HG03432 (cell line): ENCODE measurements around the gene EIF4A3.

ENCODE experiments used
- ATAC-seq: cut with Tn5 transposase; IDR thresholded peaks from one replicate; pipeline ENCODE4 v1.9.1; 2021; ENCODE audit warnings: mild to moderate bottlenecking, moderate library complexity; ENCODE audit not compliant: unreplicated experiment

EIF4A3 gene

DNA sequence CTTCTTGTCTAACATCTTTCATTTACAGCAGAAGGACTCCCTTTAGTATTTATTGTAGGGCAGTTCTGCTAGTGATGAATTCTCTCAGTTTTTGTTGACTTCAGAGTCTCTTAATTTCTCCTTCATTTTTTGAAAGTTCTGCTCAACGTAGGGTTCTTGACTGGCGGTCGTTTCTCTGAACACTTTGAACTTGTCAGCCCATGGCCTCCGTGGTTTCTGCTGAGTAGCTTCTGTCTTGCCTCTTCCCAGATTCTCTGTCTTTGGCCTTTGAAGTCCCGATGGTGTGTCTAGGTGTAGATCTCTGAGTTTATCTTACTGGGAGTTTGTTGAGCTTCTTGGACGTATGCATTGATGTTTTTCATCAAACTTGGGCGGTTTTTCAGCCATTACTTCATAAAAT is 32.2 kb downstream of the EIF4A3 start:
- no peak for ATAC-seq

DNA sequence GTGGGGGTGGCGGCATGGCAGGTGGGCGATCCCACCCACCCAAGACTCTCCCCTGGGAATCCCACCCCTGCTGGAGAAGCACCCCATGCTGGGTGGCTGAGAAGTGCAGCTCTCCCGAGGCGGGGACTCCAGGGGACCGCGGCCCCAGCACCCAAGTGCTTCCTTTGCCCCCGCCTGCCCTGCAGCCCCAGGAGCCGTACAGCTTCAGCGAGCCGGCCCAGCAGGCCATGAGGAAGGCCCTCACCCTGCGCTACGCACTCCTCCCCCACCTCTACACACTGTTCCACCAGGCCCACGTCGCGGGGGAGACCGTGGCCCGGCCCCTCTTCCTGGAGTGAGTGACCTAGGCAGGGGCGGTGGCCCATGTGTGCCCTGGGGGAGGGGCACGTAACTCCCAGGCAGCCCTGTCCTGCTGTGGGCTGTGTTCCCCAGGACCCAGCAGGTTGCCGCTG is 33.9 kb downstream of the EIF4A3 start:
- ATAC-seq, result no peak

DNA sequence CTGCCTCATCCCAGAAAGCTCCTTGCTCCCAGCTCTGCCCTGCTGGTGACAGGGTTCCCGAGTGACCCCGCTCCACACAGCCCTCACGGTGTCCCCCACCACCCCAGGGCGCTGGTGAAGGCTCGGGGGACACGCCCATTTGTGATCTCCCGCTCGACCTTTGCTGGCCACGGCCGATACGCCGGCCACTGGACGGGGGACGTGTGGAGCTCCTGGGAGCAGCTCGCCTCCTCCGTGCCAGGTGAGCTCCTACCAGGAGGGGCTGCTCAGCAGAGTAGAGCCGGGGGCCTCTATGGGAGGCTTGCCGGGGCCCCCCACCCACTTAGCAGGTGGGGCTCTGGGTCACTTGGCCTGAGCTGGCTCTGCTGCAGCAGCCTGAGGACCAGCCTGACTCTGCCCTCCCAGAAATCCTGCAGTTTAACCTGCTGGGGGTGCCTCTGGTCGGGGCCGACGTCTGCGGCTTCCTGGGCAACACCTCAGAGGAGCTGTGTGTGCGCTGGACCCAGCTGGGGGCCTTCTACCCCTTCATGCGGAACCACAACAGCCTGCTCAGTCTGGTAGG is 34.4 kb downstream of the EIF4A3 start:
- no peak for ATAC-seq

- ATAC-seq, result no peak
Observed at GRCh38 chr17:80111702-80112470, 35.0 kb downstream of the EIF4A3 start.

- no peak for ATAC-seq
Observed at GRCh38 chr17:80110927-80111701, 35.8 kb downstream of the EIF4A3 start.

DNA sequence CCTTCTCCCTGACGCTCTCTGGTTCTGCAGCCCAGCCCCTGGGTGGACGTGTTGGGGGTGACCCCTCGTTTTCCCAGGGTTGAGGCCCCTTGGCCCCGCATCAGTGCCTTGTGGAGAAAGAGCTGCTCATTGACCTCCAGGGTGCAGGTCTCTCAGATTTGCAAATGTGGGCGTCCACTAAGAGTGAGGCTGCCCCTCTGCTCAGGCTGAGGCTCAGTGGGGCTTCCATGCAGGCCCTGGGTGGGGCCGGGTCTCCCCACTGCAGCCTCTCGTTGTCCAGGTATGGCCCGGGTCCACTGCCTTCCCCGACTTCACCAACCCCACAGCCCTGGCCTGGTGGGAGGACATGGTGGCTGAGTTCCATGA is 36.5 kb downstream of the EIF4A3 start:
- ATAC-seq, result no peak

GRCh38 chr17:80109713-80110446 is 37.0 kb downstream of the EIF4A3 start:
- ATAC-seq, result no peak

DNA sequence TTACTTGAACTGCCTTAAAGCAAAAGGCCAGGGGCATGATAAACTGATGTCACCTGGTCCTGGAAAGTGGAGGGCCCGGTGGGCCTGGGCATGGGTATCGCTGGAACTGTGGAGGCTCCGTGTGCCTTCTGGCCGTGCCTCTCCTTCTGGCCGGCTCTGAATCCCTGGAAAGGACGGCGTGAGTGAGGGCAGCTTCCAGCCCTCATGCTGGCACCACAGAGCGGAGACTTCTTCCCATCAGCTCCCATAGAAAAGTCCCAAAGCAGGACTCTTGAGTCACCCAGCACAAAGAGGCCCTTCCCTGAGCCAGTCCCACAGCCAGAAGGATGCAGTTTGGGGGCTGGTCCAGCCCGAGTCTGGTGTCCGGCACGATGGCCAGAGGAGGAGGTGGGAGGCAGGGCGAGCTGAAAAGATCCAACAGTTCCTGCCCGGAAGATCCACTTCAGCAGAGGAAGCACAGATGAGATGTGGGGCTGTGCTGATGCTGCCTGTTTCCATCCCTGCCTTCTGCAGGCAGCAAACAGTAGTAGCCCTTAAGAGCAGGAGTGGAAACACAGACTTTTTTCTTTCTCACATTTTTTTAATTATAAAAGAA is 37.8 kb downstream of the EIF4A3 start:
- no peak for ATAC-seq

DNA sequence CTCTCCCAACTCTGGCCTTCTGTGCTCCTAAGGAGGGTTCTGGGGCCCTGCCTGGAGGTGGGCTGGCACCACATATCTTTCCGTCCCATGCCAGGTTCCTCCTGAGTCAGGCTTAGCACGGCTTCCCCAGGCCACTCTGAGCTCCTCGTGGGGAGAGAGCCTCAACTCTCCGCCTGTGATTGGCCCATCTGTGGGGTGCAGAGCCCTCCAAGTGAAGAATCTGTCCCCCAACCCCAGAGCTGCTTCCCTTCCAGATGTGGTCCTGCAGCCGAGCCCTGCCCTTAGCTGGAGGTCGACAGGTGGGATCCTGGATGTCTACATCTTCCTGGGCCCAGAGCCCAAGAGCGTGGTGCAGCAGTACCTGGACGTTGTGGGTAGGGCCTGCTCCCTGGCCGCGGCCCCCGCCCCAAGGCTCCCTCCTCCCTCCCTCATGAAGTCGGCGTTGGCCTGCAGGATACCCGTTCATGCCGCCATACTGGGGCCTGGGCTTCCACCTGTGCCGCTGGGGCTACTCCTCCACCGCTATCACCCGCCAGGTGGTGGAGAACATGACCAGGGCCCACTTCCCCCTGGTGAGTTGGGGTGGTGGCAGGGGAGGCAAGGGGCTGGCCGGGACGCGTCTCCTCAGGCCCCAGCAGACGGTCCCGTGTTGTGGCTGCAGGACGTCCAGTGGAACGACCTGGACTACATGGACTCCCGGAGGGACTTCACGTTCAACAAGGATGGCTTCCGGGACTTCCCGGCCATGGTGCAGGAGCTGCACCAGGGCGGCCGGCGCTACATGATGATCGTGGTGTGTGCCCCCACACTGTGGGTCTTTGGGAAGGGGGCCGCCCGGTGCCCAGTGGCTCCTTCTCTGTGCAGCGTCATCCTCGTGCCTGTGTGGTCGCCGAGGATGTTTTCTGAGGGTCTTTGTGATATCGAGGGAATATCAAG is 38.6 kb downstream of the EIF4A3 start:
- no peak for ATAC-seq

DNA sequence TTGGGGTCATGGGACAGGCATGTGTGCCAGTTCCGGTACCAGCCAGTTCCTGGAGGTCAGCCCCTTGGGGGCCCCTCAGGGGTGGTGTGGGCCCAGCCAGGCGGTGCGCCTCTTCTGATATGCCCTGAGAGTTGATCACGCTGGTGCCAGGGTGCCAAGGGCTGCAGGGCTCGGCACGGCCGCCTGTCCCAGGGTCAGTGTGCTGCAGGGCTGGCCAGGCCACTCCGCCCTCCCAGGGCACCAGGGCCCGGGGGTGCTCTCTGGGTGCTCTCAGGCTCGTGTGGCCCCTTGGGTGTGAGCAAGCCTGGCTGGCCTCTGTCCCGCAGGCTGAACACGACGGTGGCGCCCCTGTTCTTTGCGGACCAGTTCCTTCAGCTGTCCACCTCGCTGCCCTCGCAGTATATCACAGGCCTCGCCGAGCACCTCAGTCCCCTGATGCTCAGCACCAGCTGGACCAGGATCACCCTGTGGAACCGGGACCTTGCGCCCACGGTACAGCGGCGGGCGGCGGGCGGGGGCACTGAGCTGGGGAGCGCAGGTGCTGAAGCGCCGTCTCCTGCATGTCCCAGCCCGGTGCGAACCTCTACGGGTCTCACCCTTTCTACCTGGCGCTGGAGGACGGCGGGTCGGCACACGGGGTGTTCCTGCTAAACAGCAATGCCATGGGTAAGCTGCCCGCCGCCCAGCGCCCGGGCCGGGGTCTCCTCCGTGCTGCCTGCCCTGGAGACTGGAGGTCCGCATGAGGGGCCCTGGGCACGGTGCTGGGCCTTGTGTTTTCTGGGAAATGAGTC is 39.5 kb downstream of the EIF4A3 start:
- no peak for ATAC-seq

- ATAC-seq, result no peak
Observed at GRCh38 chr17:80106751-80107150, 40.2 kb downstream of the EIF4A3 start.

DNA sequence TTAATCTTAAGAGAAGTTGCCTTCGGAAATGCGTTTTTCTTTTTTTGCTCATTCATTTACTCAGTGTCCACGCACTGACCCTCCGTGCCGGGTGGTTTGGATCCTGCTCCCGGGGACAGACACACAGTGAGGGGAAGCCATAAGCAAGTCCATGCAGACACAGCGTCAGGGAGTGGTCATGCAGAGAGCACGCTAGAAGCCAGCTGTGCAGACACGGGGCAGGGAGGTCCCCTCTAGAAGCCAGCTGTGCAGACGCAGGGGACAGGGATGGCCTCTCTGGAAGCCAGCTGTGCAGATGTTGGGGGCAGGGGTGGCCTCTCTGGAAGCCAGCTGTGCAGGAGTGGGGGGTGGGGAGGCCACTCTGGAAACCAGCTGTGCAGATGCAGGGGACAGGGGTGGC is 40.8 kb downstream of the EIF4A3 start:
- ATAC-seq, result no peak

- ATAC-seq, result no peak
Observed at GRCh38 chr17:80105762-80106161, 41.2 kb downstream of the EIF4A3 start.

- no peak for ATAC-seq
Observed at GRCh38 chr17:80104956-80105375, 42.0 kb downstream of the EIF4A3 start.

DNA sequence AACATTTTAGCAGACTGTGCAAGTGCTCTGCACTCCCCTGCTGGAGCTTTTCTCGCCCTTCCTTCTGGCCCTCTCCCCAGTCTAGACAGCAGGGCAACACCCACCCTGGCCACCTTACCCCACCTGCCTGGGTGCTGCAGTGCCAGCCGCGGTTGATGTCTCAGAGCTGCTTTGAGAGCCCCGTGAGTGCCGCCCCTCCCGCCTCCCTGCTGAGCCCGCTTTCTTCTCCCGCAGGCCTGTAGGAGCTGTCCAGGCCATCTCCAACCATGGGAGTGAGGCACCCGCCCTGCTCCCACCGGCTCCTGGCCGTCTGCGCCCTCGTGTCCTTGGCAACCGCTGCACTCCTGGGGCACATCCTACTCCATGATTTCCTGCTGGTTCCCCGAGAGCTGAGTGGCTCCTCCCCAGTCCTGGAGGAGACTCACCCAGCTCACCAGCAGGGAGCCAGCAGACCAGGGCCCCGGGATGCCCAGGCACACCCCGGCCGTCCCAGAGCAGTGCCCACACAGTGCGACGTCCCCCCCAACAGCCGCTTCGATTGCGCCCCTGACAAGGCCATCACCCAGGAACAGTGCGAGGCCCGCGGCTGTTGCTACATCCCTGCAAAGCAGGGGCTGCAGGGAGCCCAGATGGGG is 42.5 kb downstream of the EIF4A3 start:
- ATAC-seq, result no peak

GRCh38 chr17:80103449-80104085 is 43.4 kb downstream of the EIF4A3 start:
- no peak for ATAC-seq

GRCh38 chr17:80102664-80103448 is 44.1 kb downstream of the EIF4A3 start:
- no peak for ATAC-seq
